HCEC 1CT (cell line): ENCODE results near the gene JTB.

ENCODE experiments used
- DNase-seq: peaks from one replicate; pipeline ENCODE4 v3.0.0-alpha.2; 2017

Gene JTB

DNA sequence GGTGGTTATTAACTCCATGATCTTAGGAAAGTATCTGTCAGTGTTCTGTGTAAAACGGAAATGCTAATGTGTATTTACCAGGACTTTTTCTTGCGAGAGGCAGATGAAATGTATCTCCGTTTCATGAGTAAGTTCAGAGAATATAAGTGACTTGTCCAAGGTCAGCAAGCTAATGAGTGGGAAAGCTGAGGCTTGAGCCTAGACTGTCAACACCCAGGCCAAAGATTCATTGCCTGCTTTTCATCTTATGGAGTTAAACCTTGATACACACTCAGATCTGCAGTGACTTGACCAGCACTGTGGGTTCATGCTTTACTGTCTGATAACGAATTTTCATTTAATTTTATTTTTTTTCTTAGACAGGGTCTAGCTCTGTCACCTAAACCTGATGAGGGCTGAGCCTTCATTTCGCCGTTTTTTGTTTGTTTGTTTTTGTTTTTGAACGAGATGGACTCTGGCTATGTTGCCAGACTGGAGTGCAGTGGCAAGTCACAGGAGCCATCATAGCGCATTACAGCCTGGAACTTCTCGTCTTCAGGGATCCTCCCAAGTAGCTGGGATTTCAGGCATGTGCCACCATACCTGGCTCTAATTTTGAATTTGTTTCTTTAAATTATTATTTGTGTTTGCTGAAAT lies 918 bp upstream of the JTB start:
- DNase-seq: no peak

- no peak for DNase-seq
Measured at GRCh38 chr1:153976819-153977249, 640 bp downstream of the JTB start.

DNA sequence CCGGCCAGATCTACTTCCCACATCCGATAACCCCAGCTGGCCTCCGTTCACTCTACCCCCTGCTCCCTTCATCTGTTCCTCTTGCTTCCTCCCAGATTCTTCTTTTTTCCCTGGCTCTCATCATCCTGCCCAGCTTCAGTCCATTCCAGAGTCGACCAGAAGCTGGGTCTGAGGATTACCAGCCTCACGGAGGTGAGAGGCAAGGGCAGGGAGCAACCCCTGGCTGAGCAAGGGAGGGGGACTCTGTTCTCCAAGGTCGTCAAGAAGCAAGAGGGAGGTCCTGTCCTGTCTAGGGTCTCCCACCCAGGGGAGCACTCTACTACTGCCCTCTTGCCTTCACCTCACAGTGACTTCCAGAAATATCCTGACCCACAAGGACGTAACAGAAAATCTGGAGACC lies 3.9 kb downstream of the JTB start:
- no peak for DNase-seq

DNA sequence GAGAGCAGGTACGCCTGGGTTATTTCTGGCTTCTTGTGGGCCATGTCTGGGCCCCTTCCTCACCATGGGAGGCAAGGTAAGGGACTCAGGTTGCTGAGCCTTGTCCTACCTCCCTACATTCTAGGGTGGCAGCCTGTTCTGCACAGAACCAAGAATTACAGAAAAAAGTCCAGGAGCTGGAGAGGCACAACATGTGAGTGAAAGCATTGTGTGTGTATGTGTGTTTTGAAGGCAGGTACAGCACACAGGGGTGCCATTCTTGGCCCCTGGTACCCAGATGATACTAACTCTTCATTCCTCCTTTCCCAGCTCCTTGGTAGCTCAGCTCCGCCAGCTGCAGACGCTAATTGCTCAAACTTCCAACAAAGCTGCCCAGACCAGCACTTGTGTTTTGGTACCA lies 4.4 kb downstream of the JTB start:
- no peak for DNase-seq

DNA sequence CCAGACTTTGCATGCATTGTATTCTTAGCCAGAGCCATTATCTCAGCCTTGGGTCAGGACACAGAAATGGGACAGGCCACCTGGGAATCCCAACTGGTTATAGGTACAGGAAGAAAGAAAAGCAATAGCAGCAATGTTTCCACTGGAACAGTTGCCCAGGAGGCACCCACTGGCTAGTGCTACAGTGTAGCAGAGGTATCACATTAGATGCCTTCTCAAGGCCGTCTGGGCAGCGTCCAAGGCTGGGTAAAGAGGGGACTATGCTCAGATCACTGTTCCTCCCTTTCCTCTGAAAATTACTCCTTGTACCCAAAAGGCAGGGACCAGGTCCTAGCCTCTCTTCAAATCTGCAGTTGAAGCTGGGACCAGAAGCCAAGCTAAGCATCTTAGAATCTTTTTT lies 7.1 kb downstream of the JTB start:
- DNase-seq: no peak

GRCh38 chr1:153968972-153969371 lies 8.5 kb downstream of the JTB start:
- DNase-seq: no peak

GRCh38 chr1:153968408-153968807 lies 9.1 kb downstream of the JTB start:
- DNase-seq: no peak

DNA sequence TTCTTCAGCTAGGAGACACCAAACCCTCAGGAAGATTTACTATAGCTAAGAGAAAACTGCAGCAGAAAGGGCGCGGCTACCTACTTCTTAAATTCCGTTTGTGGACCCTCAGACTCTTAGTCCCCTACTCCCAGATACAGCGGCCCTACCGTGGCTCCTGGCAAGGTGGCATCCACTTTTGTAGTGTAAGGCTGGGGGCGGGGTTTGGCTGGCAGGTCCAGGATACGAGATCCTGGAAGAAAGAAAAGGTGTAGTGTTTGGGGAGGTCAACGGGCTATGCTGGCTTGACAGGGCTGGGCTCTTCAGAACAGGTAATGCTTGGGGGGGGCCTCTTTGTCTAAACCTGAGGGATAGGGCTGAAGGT lies 9.5 kb downstream of the JTB start:
- DNase-seq: no peak

DNA sequence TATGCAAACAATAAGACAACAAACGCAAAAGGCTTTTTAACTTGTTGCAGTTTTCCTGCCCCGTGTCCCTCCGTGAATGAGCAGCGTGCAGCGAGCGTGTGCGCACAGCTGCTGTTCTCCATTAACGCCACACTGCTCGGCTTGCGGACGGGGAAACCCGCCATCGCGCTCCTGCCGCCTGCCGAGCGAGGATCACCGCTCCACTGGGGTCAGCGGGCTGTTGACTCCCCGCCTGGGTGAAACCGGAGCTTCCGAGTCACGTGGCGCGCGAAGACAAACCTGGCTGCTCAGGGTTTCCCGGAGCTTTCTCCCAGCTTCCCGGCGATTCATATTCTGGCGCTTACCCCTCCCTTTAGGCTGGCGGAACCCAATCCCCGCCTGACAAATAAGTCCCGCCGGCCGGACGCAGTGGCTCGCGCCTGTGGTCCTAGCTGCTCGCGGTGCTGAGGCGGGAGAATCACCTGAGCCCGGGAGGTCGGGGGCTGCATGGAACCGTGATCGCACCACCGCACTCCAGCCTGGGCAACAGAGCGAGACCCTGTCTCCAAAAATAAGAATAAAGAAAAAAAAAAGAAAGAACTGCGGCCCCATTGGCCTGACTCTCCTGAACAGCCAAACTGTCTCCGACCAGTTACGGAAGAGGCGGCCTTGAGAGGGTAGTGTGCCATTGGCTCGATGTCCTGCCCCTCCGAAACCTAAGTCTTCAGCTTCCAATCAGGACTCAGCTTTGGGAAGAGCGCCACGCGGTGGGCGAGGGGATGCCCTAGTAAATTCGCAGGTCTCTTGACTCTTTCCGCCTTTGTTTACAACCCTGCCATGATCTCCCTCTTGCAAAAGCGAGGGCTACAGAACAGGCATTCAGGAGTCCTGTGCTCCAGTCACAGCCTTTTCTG lies 10.1 kb downstream of the JTB start, which contains the start of gene CREB3L4:
TSS of gene CREB3L4 (plus strand) at position 796 of the 893 bp plus-strand sequence. CDS start 624 bp downstream, outside the sequence.
- peak; percentile 97 for DNase-seq

DNA sequence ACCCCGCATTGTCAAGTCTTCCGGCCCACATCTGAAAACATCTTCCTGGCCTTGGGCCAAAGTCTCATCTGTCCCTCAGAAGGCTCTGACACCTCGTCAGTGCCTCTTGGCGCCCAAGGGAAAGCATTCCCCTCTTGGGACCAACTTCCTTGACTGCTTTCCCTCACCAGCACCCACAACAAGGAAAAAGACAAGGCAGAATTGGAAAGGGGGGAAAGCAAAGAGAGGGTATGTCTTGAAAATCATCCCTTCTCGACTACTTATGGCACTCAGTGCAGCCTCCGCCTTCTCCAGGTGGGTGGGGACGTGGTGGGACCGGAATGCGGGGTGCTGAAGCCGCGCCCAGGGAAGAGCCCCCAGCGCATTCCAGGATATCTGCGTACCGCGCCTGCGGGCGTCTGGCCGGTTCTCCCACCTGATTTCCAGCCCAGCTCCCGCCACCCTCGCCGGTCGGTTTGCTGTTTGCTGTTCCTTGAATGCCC lies 13.6 kb downstream of the JTB start:
- no peak for DNase-seq

DNA sequence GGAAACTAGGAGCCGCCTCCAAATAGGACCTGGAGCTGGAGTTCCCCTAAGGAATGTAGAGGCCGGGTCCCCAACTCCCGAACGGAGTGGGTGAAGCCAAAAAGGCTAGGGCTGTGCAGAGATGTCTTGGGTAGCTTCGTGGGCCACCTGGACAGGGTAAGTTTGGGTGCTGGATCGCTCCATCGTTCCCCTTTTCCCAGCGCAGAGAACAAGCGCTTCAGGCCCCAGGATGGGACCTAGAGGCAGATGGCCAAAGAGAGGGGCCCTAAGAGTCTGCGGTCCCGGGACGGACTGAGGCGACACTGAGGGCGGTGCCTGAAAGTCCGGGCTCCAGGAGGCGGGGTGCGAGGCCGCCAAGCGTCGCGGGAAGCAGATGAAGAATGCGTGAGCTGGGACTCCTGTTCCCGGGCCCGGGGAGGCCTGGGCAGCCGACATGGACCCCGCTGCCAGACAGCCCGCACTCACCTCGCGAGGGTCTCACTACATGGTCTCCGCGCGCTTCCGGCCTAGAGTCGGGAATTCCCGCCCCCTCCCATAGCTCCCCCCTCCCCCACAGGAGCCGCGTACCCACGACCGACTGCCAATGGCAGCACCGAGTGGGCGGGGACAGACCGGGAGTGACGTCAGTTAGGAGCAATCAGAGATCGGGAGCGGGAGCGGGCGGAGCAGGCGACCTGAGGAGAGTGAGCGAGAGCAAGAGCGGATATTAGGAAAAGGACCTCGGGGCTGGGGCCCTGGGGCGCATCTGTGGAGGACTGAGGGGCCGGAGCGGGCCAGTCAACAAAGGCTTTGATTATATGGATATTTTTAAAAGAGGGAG lies 14.2 kb downstream of the JTB start, which contains the start of gene SLC39A1:
TSS of gene SLC39A1 (minus strand) at position 508 of the 820 bp plus-strand sequence. CDS start 822 bp downstream, outside the sequence.
- peak; percentile 95 for DNase-seq

- DNase-seq: peak; percentile 72
Measured at GRCh38 chr1:153962088-153963029, 15.1 kb downstream of the JTB start.

DNA sequence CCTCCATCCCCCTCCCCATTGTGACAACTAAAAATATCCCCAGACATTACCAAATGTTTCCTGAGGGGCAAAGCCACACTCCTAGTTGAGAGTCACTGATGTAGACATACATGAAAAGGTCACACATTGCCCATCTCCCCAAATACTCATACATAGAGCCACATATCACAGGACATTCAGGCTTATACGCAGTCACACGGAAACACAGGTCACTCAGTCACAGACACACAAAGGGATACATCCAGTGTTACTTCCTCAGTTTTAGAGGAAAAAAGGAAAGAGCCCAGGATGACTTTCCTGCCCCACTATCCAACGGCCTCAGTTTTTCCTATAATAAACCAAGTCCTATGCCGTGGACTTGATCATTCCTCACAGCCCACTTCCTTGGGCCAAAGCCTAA lies 16.1 kb downstream of the JTB start:
- DNase-seq: no peak

- DNase-seq: no peak
Measured at GRCh38 chr1:153960206-153960605, 17.3 kb downstream of the JTB start.

GRCh38 chr1:153959454-153959853 lies 18.0 kb downstream of the JTB start:
- DNase-seq: no peak

GRCh38 chr1:153958961-153959260 lies 18.6 kb downstream of the JTB start:
- DNase-seq: peak; percentile 30

DNA sequence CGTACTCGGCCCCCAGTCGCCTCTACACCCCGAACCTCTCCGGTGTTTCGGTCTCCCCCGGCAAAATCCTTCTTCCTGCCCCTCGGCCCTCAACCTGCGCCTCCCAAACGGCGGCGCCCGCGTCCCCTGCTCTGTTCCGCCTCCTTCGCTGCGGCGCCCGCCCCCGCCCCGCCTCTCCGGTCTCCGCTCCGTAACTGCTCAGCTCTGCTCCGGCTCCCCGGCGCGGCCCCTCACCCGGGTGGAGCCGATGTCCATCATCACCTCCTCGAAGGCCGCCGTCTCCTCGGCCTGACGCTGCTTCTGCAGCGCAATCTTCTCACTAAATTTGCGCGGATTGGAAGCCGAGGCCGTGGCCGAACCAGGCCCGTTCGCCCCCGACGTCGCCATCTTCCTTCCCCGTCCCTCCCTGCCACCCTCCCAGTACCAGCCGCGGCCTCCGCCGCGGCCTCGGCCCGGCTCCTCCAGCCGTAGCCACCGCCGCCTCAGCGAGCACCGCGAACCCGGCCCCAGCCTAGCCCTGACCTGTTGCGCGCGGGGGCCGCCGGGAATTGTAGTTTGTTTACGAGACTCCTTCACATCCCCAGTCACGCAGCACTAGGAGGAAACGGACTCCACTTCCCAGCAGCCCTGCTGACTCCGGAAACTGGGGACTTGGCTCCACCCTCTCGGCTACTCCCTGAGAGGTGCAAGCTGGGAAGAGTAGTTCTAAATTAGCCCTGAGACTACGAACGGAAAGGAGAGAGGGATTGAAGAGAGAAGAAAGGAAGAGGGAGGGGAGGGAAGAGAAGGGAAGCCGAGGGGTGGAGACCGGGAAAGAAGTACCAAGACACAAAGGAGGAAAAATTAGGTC lies 19.1 kb downstream of the JTB start, which contains the start of gene CRTC2:
TSS of gene CRTC2 (minus strand) at position 502 of the 850 bp plus-strand sequence. CDS start at position 387, 115 bp downstream.
- DNase-seq: peak; percentile 99

DNA sequence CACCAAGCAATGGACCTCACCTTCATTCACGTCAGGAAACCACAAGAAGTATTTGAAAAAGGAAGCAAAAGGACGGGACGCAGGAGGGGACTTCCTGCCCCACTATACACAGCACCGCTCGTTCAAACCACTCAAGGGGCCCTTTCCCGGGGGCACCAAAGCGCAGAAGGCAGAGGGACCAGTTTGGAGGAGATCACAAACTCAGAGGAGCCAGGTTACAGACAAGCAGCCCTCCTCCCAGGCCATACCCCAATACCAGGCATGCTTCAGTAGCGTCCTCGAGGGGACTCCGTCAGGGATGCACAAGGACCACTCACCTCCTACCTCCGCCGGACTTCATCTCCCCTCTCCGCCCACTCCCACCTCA lies 19.7 kb downstream of the JTB start:
- DNase-seq: no peak

DNA sequence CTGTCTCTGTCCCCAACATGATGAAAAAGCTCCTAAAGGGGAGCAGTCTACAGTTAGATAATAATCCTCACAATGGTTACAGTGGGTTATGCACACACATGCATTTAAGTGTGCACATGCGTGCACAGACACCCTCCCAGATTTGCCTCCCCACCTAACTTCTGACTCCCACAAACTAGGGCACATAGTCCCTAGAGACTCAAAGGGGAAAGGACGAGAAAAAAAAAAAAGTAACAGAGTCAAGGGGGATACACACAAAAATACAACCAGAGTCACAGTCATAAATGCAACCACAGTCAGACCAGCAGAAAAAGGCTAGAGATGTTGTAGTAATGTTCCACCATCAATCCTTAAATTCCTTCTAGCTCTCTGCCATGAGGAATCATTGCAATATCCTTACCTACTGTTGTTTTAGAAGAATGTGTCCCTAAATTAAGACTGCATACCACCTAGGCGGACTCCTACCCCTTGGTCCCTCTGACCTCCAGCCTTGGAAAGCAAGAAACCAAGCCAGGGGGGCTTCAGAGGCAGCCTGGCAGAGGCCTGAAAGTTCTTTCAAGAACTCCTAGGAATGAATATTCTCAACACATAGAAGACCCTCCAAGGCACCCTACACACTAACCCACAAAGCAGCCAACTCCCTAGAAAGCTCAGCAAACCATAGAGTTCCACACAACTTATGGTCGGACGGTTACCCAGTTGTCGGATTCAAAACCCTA lies 20.3 kb downstream of the JTB start:
- DNase-seq: no peak

- DNase-seq: no peak
Measured at GRCh38 chr1:153954826-153955225, 22.6 kb downstream of the JTB start.
